ENCODE measurements around the gene WAS. TPM values are rescaled to one million over a fixed set of nuclear protein-coding genes. Genes with fewer than 3 reads are reported as not detected.

The WAS gene
- polyA plus RNA-seq, 1 donor from 2014 or later, result 1.0 TPM

DNA sequence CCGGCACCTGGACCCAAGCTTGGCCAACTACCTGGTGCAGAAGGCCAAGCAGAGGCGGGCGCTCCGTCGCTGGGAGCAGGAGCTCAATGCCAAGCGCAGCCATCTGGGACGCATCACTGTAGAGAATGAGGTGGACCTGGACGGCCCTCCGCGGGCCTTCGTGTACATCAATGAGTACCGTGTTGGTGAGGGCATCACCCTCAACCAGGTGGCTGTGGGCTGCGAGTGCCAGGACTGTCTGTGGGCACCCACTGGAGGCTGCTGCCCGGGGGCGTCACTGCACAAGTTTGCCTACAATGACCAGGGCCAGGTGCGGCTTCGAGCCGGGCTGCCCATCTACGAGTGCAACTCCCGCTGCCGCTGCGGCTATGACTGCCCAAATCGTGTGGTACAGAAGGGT, 16.6 kb downstream of the WAS start:
- no peak overlapping the region for H3K9ac ChIP-seq (ENCODE audit: low read length)
- no peaks in the 10 kb centered on the region for H3K27me3 ChIP-seq (ENCODE audit: insufficient read depth, low read depth, low read length)
- H3K9me3 ChIP-seq (ENCODE audit: low read length), result no peaks in the 10 kb centered on the region
- H3K4me3 ChIP-seq (ENCODE audit: low read length), result no peak overlapping the region
- H2AFZ ChIP-seq (ENCODE audit: low read depth, low read length), result no peak overlapping the region
- TF ChIP-seq SMC3 (conservative IDR thresholded peaks at IDR 0.05; ENCODE audit: poor library complexity), result no peak
- H3K27ac ChIP-seq (ENCODE audit: low read length), result no peak overlapping the region
- H3F3A ChIP-seq (ENCODE audit: insufficient read depth, low read length, poor library complexity, severe bottlenecking), result no peaks in the 10 kb centered on the region
- H3K79me2 ChIP-seq (replicated peaks; ENCODE audit: insufficient read depth, low read length), result no peaks in the 10 kb centered on the region
- H3K4me2 ChIP-seq (ENCODE audit: low read length), result no peak overlapping the region
- no peaks in the 10 kb centered on the region for H4K20me1 ChIP-seq (ENCODE audit: insufficient read depth)
- no peaks in the 10 kb centered on the region for H3K9me2 ChIP-seq (ENCODE audit: insufficient read depth, low read length)
- no peaks in the 10 kb centered on the region for H3K36me3 ChIP-seq (ENCODE audit: insufficient read depth, low read length)

DNA sequence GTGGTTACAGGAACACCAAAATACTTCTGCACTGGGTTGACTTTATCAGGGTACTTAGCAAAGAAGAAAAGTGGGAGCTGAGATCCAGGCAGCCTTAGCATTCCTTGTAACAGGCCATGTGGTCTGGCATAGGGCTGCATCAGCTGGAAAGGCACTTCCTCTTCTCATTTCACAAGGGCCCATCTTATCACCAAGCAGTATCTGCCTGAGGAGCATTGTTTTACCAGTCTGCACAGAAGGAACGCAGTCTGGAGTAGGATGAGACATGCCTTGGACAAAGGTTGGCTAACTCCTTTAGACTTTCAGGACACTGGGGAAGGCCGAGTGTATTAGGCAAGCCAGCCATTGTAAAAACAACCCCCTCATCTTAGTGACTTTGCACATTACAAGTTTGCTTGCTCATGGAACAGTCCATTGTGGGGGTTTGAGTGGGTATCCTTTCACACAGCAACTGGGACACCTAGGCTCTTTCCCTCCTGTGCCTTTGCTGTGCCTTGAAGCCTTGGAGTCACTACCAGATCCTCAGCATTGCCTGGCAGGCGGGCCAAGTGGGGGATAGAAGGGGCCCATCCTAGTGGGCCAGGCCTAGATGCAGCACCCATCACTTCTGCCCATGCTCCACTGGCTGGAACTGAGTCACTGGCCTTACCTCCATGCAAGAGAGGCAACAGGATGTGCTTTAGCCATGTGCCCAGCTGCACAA, 17.5 kb downstream of the WAS start:
- Histone ChIP-seq H4K20me1 (ENCODE audit: insufficient read depth) (no peaks in the 10 kb centered on the region), H3K27me3 (ENCODE audit: insufficient read depth, low read depth, low read length) (no peaks in the 10 kb centered on the region), H3K4me2 (ENCODE audit: low read length) (no peak overlapping the region), H3K9ac (ENCODE audit: low read length) (no peak overlapping the region), H3K79me2 (replicated peaks; ENCODE audit: insufficient read depth, low read length) (no peaks in the 10 kb centered on the region), H3K36me3 (ENCODE audit: insufficient read depth, low read length) (no peaks in the 10 kb centered on the region), H3K9me2 (ENCODE audit: insufficient read depth, low read length) (no peaks in the 10 kb centered on the region), H2AFZ (ENCODE audit: low read depth, low read length) (no peak overlapping the region), H3K9me3 (ENCODE audit: low read length) (no peaks in the 10 kb centered on the region), H3F3A (ENCODE audit: insufficient read depth, low read length, poor library complexity, severe bottlenecking) (no peaks in the 10 kb centered on the region), H3K27ac (ENCODE audit: low read length) (no peak overlapping the region), H3K4me3 (ENCODE audit: low read length) (no peak overlapping the region)
- no peak for TF ChIP-seq SMC3 (conservative IDR thresholded peaks at IDR 0.05; ENCODE audit: poor library complexity)
- TF ChIP-seq, protein P1, sequence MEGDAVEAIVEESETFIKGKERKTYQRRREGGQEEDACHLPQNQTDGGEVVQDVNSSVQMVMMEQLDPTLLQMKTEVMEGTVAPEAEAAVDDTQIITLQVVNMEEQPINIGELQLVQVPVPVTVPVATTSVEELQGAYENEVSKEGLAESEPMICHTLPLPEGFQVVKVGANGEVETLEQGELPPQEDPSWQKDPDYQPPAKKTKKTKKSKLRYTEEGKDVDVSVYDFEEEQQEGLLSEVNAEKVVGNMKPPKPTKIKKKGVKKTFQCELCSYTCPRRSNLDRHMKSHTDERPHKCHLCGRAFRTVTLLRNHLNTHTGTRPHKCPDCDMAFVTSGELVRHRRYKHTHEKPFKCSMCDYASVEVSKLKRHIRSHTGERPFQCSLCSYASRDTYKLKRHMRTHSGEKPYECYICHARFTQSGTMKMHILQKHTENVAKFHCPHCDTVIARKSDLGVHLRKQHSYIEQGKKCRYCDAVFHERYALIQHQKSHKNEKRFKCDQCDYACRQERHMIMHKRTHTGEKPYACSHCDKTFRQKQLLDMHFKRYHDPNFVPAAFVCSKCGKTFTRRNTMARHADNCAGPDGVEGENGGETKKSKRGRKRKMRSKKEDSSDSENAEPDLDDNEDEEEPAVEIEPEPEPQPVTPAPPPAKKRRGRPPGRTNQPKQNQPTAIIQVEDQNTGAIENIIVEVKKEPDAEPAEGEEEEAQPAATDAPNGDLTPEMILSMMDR (IDR thresholded peaks at IDR 0.05; ENCODE audit: poor library complexity, severe bottlenecking), result no peak
- TF ChIP-seq, protein P2, sequence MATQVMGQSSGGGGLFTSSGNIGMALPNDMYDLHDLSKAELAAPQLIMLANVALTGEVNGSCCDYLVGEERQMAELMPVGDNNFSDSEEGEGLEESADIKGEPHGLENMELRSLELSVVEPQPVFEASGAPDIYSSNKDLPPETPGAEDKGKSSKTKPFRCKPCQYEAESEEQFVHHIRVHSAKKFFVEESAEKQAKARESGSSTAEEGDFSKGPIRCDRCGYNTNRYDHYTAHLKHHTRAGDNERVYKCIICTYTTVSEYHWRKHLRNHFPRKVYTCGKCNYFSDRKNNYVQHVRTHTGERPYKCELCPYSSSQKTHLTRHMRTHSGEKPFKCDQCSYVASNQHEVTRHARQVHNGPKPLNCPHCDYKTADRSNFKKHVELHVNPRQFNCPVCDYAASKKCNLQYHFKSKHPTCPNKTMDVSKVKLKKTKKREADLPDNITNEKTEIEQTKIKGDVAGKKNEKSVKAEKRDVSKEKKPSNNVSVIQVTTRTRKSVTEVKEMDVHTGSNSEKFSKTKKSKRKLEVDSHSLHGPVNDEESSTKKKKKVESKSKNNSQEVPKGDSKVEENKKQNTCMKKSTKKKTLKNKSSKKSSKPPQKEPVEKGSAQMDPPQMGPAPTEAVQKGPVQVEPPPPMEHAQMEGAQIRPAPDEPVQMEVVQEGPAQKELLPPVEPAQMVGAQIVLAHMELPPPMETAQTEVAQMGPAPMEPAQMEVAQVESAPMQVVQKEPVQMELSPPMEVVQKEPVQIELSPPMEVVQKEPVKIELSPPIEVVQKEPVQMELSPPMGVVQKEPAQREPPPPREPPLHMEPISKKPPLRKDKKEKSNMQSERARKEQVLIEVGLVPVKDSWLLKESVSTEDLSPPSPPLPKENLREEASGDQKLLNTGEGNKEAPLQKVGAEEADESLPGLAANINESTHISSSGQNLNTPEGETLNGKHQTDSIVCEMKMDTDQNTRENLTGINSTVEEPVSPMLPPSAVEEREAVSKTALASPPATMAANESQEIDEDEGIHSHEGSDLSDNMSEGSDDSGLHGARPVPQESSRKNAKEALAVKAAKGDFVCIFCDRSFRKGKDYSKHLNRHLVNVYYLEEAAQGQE (IDR thresholded peaks at IDR 0.05; ENCODE audit: borderline replicate concordance), result no peak
- TF ChIP-seq MXI1 (conservative IDR thresholded peaks at IDR 0.05; ENCODE audit: poor library complexity, severe bottlenecking), result no peak
- no peak for TF ChIP-seq TAF1 (IDR thresholded peaks at IDR 0.05; ENCODE audit: low read depth)
- TF ChIP-seq EZH2 (IDR thresholded peaks at IDR 0.05; ENCODE audit: borderline replicate concordance, insufficient read depth, low read length, poor library complexity, severe bottlenecking), result no peak
- TF ChIP-seq EP300 (conservative IDR thresholded peaks at IDR 0.05; ENCODE audit: poor library complexity, severe bottlenecking), result no peak
- no peak for TF ChIP-seq POLR2AphosphoS5 (IDR thresholded peaks at IDR 0.05)
- no peak for TF ChIP-seq RAD21 (conservative IDR thresholded peaks at IDR 0.05)

All from neural cell (in vitro differentiated cells).